Bone marrow (tissue), 2 donors: ENCODE measurements around the gene HEMK1.

Experiments
- DNase-seq, 2 donors: peaks; one replicate each; lab custom pipeline; 2025; lab: John Stamatoyannopoulos, UW

HEMK1 gene

GRCh38 chr3:50542177-50543034 lies 26.9 kb upstream of the HEMK1 start:
- DNase-seq, result peak in 1 of 2 donors; percentile 15

DNA sequence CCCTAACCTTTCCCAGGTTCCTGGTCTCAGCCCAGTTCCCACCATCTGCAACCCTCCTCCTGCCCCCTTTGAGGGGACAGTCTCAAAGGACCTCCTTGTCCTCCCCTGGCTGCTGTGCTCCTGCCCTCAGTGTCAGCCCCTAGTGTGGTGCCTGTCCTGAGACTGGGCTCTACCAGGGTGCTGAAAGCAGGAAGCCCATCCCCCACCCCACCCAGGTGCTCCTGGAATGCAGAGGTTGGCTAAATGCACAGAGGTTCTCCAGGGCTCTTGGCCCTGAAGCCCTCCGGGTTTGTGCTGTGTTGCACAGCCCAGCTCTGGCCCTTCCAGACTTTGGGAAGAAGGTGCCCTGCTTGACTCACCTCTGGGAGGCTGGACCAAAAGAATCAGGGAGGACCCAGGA lies 23.5 kb upstream of the HEMK1 start:
- DNase-seq, result no peak

GRCh38 chr3:50549226-50549625 lies 20.1 kb upstream of the HEMK1 start:
- no peak for DNase-seq

DNA sequence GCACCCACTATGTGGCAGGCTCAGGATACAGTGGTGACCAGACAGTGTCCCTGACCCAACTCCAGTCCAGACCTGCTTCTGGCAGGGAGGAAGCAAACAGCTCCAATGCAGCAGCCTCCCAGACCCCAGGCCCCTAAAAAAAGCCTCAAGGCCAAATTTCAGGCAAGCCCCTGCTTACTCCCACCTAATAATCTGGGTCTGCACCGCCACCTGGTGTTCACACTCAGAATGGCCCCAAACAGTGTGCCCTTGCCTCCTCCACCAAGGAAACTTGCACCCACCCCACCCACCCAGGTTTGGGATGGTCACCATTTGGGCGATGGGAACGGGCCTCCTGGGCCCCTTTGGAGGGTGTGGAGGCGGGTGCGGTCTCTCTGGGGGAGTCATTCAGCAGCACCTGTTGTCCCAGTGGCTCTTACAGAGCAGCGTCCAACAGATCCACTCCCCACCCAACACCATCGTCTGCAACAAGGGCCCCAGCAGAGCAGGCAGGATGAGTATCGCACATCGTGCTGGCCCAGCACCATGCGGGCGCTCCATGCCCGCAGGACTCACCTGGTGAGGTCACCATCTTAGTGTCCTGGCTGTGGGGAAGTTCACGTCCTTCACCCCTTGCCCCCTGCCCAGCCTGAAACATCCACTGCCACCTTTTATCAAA lies 19.1 kb upstream of the HEMK1 start:
- peak in 1 of 2 donors; percentile 11 for DNase-seq

- DNase-seq, result no peak
Observed at GRCh38 chr3:50551054-50551659, 18.2 kb upstream of the HEMK1 start.

DNA sequence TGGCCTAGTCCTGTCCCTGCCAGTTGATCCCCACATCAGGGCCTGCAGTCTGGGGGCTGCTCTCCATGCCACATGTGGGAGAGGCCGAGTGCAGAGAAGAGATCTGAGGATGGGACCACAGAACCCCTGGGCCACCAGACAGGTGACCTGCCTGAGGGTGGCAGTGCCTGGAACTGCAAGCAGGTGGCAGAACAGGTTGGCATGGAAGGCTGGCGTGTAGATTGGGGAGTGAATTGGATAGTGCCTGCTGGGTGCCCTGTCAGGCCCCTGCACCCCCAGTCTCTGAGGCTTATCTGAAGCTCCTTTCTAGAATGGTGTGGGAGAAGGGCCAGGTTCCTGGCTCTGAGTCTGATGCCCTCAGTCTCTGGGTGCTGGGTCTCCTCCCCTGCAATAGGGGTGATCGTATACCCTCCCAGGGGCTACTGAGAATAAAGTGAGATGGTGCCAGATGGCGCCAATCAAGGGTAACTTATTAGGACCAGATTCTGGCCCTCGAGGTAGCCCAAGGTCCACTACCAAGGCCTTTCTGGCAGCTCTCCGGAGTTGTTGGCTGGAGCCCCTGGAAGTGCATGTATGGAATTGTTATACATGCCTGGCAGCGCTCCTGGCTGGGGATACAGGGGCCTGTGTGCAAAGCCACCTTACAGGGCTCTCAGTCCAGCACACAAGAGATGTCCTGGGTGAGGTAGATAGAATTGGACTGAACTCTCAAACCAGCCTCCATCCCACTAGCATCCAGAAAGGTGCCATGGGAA lies 17.5 kb upstream of the HEMK1 start:
- DNase-seq, result no peak

GRCh38 chr3:50552598-50552997 lies 16.7 kb upstream of the HEMK1 start:
- DNase-seq, result no peak

DNA sequence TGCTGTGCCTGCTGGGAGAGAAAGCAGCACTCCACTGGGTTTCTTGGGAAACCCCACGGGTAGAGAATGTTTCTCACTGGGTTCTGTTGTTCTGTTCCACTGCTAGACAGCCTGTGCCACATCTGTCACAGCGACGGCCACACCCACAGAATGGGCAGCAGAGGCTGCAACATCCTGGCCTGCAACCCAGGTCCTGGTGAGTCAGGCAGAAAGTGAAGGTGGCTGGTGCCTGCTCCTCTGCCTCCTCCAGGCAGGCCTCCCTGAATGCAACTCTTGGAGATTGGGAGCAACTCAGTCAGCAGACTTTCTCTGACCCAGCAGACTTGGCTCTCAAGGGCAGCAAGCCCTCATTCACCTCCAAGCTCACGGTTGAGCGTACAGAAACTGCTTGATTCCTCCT lies 14.8 kb upstream of the HEMK1 start:
- no peak for DNase-seq

DNA sequence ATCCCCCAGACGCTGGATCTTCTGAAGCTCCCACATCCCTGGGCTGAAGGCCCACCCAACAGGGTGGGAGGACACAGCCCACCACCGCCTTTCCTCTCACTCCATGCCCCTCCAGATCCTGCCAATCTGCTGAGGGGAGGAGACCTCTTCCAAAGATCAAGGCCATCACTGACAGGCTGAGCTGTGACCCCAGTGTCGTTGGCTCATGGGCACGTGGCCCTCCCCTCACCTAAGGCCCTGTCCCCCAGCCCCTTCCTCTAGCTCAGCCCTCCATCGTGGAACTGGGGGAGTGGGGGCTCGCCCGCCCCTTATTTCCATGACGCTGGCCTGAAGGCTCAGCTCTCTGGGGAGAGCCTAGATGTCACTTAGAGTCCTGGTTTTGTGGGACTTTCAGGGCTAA lies 12.2 kb upstream of the HEMK1 start:
- DNase-seq, result no peak

DNA sequence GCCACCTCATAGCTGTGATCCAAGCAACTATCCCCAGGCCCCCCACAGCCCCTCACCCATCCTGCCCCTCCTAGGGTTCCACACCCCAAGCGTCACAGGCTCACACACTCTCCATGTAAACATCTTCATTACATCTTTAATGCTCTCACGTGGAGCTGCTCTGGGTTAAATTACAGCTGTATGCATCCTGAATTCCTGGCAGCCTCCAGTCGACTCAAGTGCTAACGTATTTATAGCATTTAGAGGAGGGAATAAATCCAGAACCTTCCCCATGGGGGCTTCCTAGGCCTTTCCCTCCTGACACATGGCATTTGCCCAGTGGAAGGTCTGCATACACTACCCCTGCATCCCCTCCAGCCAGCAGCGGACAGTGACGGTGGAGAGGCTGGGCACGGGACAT lies 11.4 kb upstream of the HEMK1 start:
- DNase-seq, result no peak

- no peak for DNase-seq
Observed at GRCh38 chr3:50559702-50560101, 9.6 kb upstream of the HEMK1 start.

DNA sequence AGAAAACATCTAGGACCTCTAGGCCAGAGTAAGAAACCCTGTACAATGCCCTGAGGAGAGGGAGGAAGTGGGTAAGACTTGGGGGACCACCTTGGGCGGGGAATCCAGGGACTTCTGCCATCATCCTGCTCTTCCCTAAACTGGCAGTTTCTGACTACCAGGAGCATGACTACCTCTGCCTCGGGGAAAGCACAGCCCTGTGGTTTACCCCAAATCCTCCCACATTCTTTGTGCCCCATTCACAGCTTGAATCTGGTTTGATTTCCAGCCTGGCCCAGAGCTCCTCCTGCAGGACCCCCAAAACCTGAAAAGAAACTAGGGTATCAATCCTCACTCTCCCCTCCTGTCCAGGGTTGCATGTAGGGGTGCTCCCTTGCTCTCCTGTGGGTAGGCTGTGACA lies 6.5 kb upstream of the HEMK1 start:
- no peak for DNase-seq

DNA sequence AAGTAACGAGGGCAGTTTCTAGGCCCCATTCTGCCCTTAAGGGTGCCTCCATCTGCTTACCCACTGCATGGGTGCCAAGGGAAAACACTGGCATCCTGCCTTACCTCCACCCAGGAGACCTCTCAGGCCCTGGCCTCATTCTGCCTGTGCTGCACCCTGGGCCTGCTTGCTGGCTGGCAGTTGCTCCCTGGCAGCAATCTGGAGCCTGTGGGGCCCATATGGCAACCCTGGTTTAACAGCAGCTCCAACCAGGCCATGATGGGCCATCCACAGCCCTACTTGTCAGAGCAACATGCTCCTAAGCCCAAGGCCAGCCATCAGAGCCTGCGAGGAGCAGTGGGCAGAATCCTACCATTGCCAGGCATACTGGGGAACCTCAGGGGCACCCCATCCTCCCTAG lies 5.5 kb upstream of the HEMK1 start:
- no peak for DNase-seq

DNA sequence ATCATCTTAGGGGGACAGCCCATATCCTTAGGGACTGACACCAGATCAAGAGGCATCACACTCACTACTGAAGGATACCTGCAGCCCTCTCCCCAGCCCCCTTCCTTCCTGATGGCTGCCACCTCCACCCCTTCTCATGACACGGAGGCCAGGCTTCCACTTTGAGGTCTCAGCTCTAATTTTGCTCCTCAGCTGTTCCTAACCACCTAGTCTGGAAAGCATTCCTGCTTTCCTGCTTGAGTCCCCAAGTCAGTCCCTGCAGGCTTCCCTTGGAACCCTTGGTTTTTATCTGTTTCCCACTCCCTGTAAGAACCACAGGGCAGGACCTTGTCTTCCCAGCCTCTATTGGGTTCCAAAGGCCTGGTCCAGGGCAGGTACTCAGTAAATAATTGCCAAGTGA lies 5.0 kb upstream of the HEMK1 start:
- no peak for DNase-seq

GRCh38 chr3:50567011-50567385 lies 2.3 kb upstream of the HEMK1 start:
- DNase-seq, result no peak

- DNase-seq, result peak; percentile 69 to 87
Observed at GRCh38 chr3:50567386-50568167, 1.7 kb upstream of the HEMK1 start, which contains the start of gene C3orf18. TSS of gene C3orf18 (minus strand) at chr3:50567747. CDS start at chr3:50565699, 2,048 bp downstream.

DNA sequence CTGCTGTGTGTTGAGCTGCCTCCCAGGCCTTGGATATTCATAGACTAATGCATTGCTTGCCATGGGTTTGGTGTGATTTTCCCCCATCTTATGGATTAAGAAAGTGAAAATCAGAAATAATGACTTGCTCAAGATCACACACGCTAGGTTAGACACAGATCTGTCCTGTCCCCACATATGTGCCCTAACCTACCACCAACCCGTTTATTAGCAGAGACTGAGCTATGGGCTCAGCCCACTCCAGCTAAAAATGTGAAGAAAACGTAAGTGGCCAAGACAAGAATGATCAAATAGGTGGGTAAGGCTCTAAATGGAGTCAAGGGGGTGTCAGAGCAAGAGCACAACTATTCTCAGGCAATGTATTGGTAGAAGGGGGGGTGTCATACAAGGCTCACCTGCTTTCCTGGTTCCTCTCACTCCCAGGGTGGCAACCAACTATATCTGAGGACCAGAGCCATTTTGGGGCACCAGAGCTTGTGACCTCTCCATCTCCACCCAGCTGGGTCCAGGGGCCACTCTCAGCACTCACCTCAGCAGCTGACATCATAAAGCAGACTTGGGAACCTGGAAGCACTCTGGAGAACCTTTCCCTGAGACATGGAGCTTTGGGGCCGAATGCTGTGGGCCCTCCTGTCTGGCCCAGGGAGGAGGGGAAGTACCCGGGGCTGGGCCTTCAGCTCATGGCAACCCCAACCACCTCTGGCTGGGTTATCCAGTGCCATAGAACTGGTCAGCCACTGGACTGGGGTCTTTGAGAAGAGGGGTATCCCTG lies 1.4 kb downstream of the HEMK1 start:
- DNase-seq, result no peak

DNA sequence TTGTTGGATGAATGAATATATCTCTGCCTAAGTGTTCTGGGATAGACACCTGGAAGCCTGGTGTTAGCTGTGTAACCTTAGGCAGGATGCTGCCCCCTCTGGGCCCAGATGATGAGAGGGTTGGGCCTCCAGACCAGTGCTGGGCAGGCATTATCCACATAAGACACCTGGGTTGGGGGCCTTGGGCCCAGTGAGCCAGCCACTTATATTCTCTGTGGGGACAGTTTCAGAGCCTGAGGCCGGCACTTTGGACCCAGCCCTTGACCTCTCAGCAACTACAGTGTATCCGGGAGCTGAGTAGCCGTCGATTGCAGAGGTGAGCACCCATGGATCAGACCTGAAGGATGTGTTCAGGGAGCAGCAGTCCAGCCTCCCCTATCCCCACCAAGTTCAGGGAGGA lies 2.2 kb downstream of the HEMK1 start:
- no peak for DNase-seq

DNA sequence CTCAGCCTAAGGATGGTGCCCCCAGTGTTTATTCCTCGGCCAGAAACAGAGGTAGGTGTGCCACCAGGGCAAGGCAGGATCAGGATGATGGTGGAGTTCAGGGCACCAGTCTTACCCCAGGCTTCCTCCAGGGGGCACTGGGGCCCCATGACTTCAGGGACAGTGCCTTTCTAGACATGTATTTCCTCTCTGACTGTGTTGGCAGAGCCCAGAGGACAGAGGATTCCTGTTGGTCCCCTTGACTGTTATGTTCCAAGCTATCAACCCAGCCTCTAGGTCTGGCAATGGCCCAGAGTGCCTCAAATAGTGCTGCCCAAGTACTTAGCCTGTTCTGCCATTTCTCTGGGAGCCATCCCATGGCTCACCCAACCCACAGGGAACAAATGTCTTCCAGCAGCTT lies 2.8 kb downstream of the HEMK1 start:
- peak; percentile 50 to 85 for DNase-seq

- DNase-seq, result peak in 1 of 2 donors; percentile 1
Observed at GRCh38 chr3:50572801-50573371, 3.6 kb downstream of the HEMK1 start.
